Retinal pigment epithelial cell (primary cell): ENCODE measurements around the gene FLRT3.

ENCODE experiments used
- DNase-seq: peaks from one replicate; pipeline ENCODE4 v3.0.0-alpha.2; 2010; ENCODE audit warnings: low read depth
- H3K4me3 ChIP-seq: 2 replicates; pipeline ENCODE4 v1.5.1; 2011; ENCODE audit warnings: mild to moderate bottlenecking, low read length, control low read depth, moderate library complexity
- CTCF ChIP-seq: conservative IDR thresholded peaks from 2 replicates; pipeline ENCODE4 v1.5.1; 2011; ENCODE audit warnings: low read depth, low read length, control low read depth, inconsistent platforms

FLRT3 gene

GRCh38 chr20:14337400-14338171 is at the start of gene FLRT3:
FLRT3 (minus strand) TSS chr20:14337612; CDS start chr20:14327506, 10,106 bp downstream.
- peak; percentile 83 for TF ChIP-seq CTCF
- DNase-seq = peak; percentile 97
- H3K4me3 ChIP-seq = peak within 1 kb of the TSS; percentile 78

- TF ChIP-seq CTCF = no peak
- H3K4me3 ChIP-seq = no peak overlapping the region
- DNase-seq = no peak
Observed at GRCh38 chr20:14386726-14387125, 49.3 kb upstream of the FLRT3 start.

- no peak for DNase-seq
- TF ChIP-seq CTCF = no peak
- no peak overlapping the region for H3K4me3 ChIP-seq
Observed at GRCh38 chr20:14385176-14385740, 47.8 kb upstream of the FLRT3 start.

GRCh38 chr20:14384416-14385175 is 47.2 kb upstream of the FLRT3 start:
- DNase-seq = no peak
- H3K4me3 ChIP-seq = no peak overlapping the region
- TF ChIP-seq CTCF = no peak

GRCh38 chr20:14383335-14383734 is 45.9 kb upstream of the FLRT3 start:
- no peak overlapping the region for H3K4me3 ChIP-seq
- no peak for DNase-seq
- TF ChIP-seq CTCF = no peak

GRCh38 chr20:14378326-14378725 is 40.9 kb upstream of the FLRT3 start:
- no peak overlapping the region for H3K4me3 ChIP-seq

More at GRCh38 chr20:14378326-14378725, 40.9 kb upstream of the FLRT3 start:
- no peak for DNase-seq
- TF ChIP-seq CTCF = no peak
